Measurements from ENCODE around the gene DSP. TPM values are rescaled to one million over a fixed set of nuclear protein-coding genes. Genes with fewer than 3 reads are reported as not detected.

DSP gene
- polyA plus RNA-seq, 4 donors = 40.0 to 164 (median 78.1) TPM

- Histone ChIP-seq H3K27me3 (ENCODE audit: control insufficient read depth in 3 of 3, insufficient read depth in 3 of 3, low read length in 3 of 3) (peaks cover 0 to 9% (median 0%) of the 10 kb centered on the region in 3 donors), H3K4me3 (ENCODE audit: low read depth in 1 of 3, low read length in 3 of 3) (no peak overlapping the region), H3K27ac (ENCODE audit: low read depth in 1 of 3, low read length in 2 of 3) (no peak overlapping the region), H3K36me3 (ENCODE audit: control insufficient read depth in 3 of 3, insufficient read depth in 2 of 3, low read depth in 1 of 3, low read length in 3 of 3) (no peaks in the 10 kb centered on the region), H3K9me3 (ENCODE audit: control insufficient read depth in 2 of 2, insufficient read depth in 1 of 2, low read depth in 1 of 2, low read length in 1 of 2) (no peaks in the 10 kb centered on the region), H3K4me1 (ENCODE audit: control insufficient read depth in 3 of 3, insufficient read depth in 2 of 3, low read depth in 1 of 3, low read length in 2 of 3) (no peaks in the 10 kb centered on the region)
- FAIRE-seq (no peak), DNase-seq (no peak)
- 55 to 78% (median 67%) methylated on average over 10 to 11 of the region's 11 CpGs for WGBS, 3 donors
Observed at GRCh38 chr6:7526755-7527154, 14.7 kb upstream of the DSP start.

- 74 to 89% (median 83%) methylated on average over 5 of the region's 5 CpGs for WGBS, 3 donors
- FAIRE-seq (no peak), DNase-seq (no peak)
Observed at GRCh38 chr6:7528565-7528964, 12.9 kb upstream of the DSP start.

DNA sequence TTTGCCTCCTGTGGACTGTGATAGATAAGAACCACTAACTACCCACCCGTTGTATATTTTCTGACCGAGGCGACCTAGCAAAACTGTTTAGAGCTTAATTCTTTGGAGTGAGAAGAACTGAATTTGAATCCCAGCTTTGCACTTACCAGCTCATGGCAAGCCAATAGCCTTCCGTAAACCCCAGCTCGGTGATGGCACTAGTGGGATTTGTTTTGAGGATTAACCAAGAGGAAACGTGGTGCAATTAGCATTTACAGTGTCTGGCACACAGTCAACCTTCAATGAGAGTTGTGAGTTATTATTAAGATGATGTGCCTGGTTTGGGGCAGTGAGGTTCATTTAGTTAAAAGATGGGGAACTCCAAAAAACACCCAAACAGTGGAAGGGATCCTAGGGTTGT, 12.3 kb upstream of the DSP start:
- Histone ChIP-seq H3K4me1 (ENCODE audit: control insufficient read depth in 3 of 3, insufficient read depth in 2 of 3, low read depth in 1 of 3, low read length in 2 of 3) (peaks cover 0 to 2% (median 0%) of the 10 kb centered on the region in 3 donors), H3K27me3 (ENCODE audit: control insufficient read depth in 3 of 3, insufficient read depth in 3 of 3, low read length in 3 of 3) (peaks cover 0 to 11% (median 0%) of the 10 kb centered on the region in 3 donors), H3K9me3 (ENCODE audit: control insufficient read depth in 2 of 2, insufficient read depth in 1 of 2, low read depth in 1 of 2, low read length in 1 of 2) (no peaks in the 10 kb centered on the region), H3K4me3 (ENCODE audit: low read depth in 1 of 3, low read length in 3 of 3) (no peak overlapping the region), H3K27ac (ENCODE audit: low read depth in 1 of 3, low read length in 2 of 3) (no peak overlapping the region), H3K36me3 (ENCODE audit: control insufficient read depth in 3 of 3, insufficient read depth in 2 of 3, low read depth in 1 of 3, low read length in 3 of 3) (no peaks in the 10 kb centered on the region)
- FAIRE-seq = no peak
- DNase-seq = no peak
- 47 to 60% (median 57%) methylated on average over 6 of the region's 6 CpGs for WGBS, 3 donors

More at GRCh38 chr6:7528565-7528964, 12.9 kb upstream of the DSP start:
- Histone ChIP-seq H3K9me3 (ENCODE audit: control insufficient read depth in 2 of 2, insufficient read depth in 1 of 2, low read depth in 1 of 2, low read length in 1 of 2) (no peaks in the 10 kb centered on the region), H3K36me3 (ENCODE audit: control insufficient read depth in 3 of 3, insufficient read depth in 2 of 3, low read depth in 1 of 3, low read length in 3 of 3) (no peaks in the 10 kb centered on the region), H3K27ac (ENCODE audit: low read depth in 1 of 3, low read length in 2 of 3) (no peak overlapping the region), H3K27me3 (ENCODE audit: control insufficient read depth in 3 of 3, insufficient read depth in 3 of 3, low read length in 3 of 3) (peaks cover 0 to 11% (median 0%) of the 10 kb centered on the region in 3 donors), H3K4me1 (ENCODE audit: control insufficient read depth in 3 of 3, insufficient read depth in 2 of 3, low read depth in 1 of 3, low read length in 2 of 3) (peaks cover 0 to 2% (median 0%) of the 10 kb centered on the region in 3 donors), H3K4me3 (ENCODE audit: low read depth in 1 of 3, low read length in 3 of 3) (no peak overlapping the region)

DNA sequence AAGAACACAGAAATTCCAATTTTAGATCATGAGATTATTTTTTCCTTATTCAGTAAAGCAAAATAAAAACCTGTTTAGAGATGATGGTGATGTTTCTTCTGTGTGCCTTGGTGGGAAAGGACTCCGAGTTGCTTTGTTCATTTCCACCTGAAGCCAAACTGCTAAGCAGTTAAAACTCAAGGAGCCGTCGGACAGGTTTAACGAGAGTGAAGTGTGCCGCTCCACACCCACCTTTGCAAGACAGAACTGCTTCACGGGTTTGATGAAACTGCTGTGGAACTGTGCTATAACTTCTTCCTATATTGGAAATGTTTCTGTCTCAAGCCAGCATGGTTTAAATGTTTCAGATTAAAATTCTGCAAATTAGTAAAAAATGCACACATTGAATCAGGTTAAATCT, 9.2 kb upstream of the DSP start:
- 13 to 43% (median 29%) methylated on average over 6 of the region's 6 CpGs for WGBS, 3 donors
- Histone ChIP-seq H3K27me3 (ENCODE audit: control insufficient read depth in 3 of 3, insufficient read depth in 3 of 3, low read length in 3 of 3) (peaks cover 0 to 7% (median 0%) of the 10 kb centered on the region in 3 donors), H3K27ac (ENCODE audit: low read depth in 1 of 3, low read length in 2 of 3) (no peak overlapping the region), H3K36me3 (ENCODE audit: control insufficient read depth in 3 of 3, insufficient read depth in 2 of 3, low read depth in 1 of 3, low read length in 3 of 3) (no peaks in the 10 kb centered on the region), H3K4me3 (ENCODE audit: low read depth in 1 of 3, low read length in 3 of 3) (no peak overlapping the region), H3K9me3 (ENCODE audit: control insufficient read depth in 2 of 2, insufficient read depth in 1 of 2, low read depth in 1 of 2, low read length in 1 of 2) (no peaks in the 10 kb centered on the region), H3K4me1 (ENCODE audit: control insufficient read depth in 3 of 3, insufficient read depth in 2 of 3, low read depth in 1 of 3, low read length in 2 of 3) (peaks cover 0 to 2% (median 0%) of the 10 kb centered on the region in 3 donors)
- peak; percentile 81 to 82 for DNase-seq
- FAIRE-seq = no peak

DNA sequence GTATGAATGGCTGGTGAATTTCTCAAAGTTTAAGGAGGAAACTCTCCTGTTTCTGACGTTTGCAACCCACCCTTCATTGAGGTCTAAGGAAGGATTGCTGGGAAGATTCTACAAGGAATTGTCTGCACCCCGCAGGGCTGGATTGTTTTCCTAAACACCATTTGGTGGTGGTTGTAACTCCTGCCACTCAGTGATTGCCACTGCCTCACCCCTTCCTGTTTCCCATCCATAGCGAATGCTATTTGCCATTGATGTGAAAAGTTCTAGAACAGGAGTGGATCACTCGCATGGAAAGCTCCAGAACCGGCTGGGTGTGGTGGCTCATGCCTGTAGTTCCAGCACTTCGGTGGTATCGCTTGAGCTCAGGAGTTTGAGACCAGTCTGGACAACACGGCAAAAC, 8.7 kb upstream of the DSP start:
- Histone ChIP-seq H3K27ac (ENCODE audit: low read depth in 1 of 3, low read length in 2 of 3) (no peak overlapping the region), H3K27me3 (ENCODE audit: control insufficient read depth in 3 of 3, insufficient read depth in 3 of 3, low read length in 3 of 3) (peaks cover 0 to 8% (median 0%) of the 10 kb centered on the region in 3 donors), H3K4me3 (ENCODE audit: low read depth in 1 of 3, low read length in 3 of 3) (no peak overlapping the region), H3K36me3 (ENCODE audit: control insufficient read depth in 3 of 3, insufficient read depth in 2 of 3, low read depth in 1 of 3, low read length in 3 of 3) (no peaks in the 10 kb centered on the region), H3K9me3 (ENCODE audit: control insufficient read depth in 2 of 2, insufficient read depth in 1 of 2, low read depth in 1 of 2, low read length in 1 of 2) (no peaks in the 10 kb centered on the region), H3K4me1 (ENCODE audit: control insufficient read depth in 3 of 3, insufficient read depth in 2 of 3, low read depth in 1 of 3, low read length in 2 of 3) (peaks cover 0 to 2% (median 0%) of the 10 kb centered on the region in 3 donors)
- FAIRE-seq = no peak
- WGBS, 3 donors = 53 to 56% (median 55%) methylated on average over 8 of the region's 8 CpGs
- DNase-seq = no peak

DNA sequence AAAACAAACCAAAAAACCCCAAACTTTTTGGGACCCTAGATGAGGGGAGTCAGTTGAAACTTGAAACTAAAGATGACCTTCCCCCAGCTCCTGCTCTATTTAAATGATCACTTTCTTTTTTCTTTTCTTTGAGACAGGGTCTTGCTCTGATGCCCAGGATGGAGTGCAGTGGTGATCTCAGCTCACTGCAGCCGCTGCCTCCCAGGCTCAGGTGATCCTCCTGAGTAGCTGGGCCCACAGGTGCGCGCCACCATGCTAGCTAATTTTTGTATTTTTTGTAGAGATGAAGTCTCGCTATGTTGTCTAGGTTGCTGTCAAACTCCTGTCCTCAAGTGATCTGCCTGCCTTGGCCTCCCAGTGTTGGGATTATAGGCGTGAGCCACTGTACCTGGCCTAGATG, 7.3 kb upstream of the DSP start:
- FAIRE-seq (no peak), DNase-seq (no peak)
- Histone ChIP-seq H3K4me3 (ENCODE audit: low read depth in 1 of 3, low read length in 3 of 3) (no peak overlapping the region), H3K27me3 (ENCODE audit: control insufficient read depth in 3 of 3, insufficient read depth in 3 of 3, low read length in 3 of 3) (peaks cover 0 to 6% (median 0%) of the 10 kb centered on the region in 3 donors), H3K36me3 (ENCODE audit: control insufficient read depth in 3 of 3, insufficient read depth in 2 of 3, low read depth in 1 of 3, low read length in 3 of 3) (no peaks in the 10 kb centered on the region), H3K27ac (ENCODE audit: low read depth in 1 of 3, low read length in 2 of 3) (no peak overlapping the region), H3K4me1 (ENCODE audit: control insufficient read depth in 3 of 3, insufficient read depth in 2 of 3, low read depth in 1 of 3, low read length in 2 of 3) (peaks cover 0 to 2% (median 0%) of the 10 kb centered on the region in 3 donors), H3K9me3 (ENCODE audit: control insufficient read depth in 2 of 2, insufficient read depth in 1 of 2, low read depth in 1 of 2, low read length in 1 of 2) (no peaks in the 10 kb centered on the region)
- 95 to 98% (median 96%) methylated on average over 5 of the region's 5 CpGs for WGBS, 3 donors

DNA sequence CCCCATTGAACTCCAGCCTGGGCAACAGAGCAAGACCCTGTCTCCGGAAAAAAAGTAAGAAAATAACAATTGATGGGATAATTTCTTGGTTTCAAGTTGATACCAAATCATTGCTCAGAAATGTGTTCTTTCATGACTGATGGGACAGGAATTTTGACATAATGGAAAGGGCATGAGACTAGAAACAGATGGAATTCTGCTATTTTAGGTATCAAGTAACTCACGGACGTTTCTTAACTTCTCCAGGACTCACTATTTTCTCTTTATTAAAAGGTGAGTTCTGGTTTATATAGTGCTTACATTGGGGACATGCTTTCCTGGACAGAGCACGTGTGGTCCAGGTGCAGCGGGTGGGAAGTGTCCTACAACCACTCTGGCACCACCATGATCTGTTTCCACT, 6.0 kb upstream of the DSP start:
- WGBS, 3 donors = 90 to 95% (median 93%) methylated on average over 5 of the region's 5 CpGs
- FAIRE-seq = no peak
- no peaks in the 10 kb centered on the region for H3K36me3 ChIP-seq (ENCODE audit: control insufficient read depth in 3 of 3, insufficient read depth in 2 of 3, low read depth in 1 of 3, low read length in 3 of 3)
- no peak overlapping the region for H3K4me3 ChIP-seq (ENCODE audit: low read depth in 1 of 3, low read length in 3 of 3)
- peaks cover 0 to 2% (median 0%) of the 10 kb centered on the region in 3 donors for H3K4me1 ChIP-seq (ENCODE audit: control insufficient read depth in 3 of 3, insufficient read depth in 2 of 3, low read depth in 1 of 3, low read length in 2 of 3)
- no peak overlapping the region for H3K27ac ChIP-seq (ENCODE audit: low read depth in 1 of 3, low read length in 2 of 3)
- no peak for DNase-seq
- H3K27me3 ChIP-seq (ENCODE audit: control insufficient read depth in 3 of 3, insufficient read depth in 3 of 3, low read length in 3 of 3) = peaks cover 0 to 9% (median 2%) of the 10 kb centered on the region in 3 donors
- H3K9me3 ChIP-seq (ENCODE audit: control insufficient read depth in 2 of 2, insufficient read depth in 1 of 2, low read depth in 1 of 2, low read length in 1 of 2) = peaks cover 0 to 2% of the 10 kb centered on the region in 2 donors

DNA sequence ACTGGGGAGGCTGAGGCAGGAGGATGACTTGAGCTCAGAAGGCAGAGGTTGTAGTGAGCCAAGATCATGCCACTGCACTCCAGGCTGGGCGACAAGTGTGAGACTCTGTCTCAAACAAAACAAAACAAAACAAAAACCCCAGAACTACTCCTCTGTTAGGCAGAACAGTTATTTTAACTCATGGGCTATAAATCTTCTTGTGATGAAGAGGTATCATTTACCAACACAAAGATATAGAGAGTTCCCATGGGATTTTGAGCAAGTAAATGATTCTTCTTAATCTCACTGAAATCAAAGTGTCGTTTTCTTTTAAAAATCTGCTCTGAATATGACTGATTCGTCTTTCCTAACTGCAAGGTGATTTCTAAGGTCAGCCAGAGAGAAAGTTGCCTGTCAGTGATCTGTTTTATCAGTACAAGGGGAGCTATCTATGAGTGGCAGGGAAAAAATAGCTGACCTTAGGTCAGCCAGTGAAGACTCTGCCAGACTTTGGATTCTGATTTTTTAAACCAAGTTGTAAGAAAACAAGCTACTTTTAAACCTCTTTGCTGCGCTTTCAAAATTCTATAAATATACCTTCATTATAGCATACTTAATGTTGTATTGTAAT, 3.8 kb upstream of the DSP start:
- Histone ChIP-seq H3K36me3 (ENCODE audit: control insufficient read depth in 3 of 3, insufficient read depth in 2 of 3, low read depth in 1 of 3, low read length in 3 of 3) (no peaks in the 10 kb centered on the region), H3K4me3 (ENCODE audit: low read depth in 1 of 3, low read length in 3 of 3) (no peak overlapping the region), H3K27me3 (ENCODE audit: control insufficient read depth in 3 of 3, insufficient read depth in 3 of 3, low read length in 3 of 3) (peaks cover 0 to 13% (median 9%) of the 10 kb centered on the region in 3 donors), H3K9me3 (ENCODE audit: control insufficient read depth in 2 of 2, insufficient read depth in 1 of 2, low read depth in 1 of 2, low read length in 1 of 2) (peaks cover 0 to 3% of the 10 kb centered on the region in 2 donors), H3K4me1 (ENCODE audit: control insufficient read depth in 3 of 3, insufficient read depth in 2 of 3, low read depth in 1 of 3, low read length in 2 of 3) (peaks cover 0 to 2% (median 0%) of the 10 kb centered on the region in 3 donors), H3K27ac (ENCODE audit: low read depth in 1 of 3, low read length in 2 of 3) (no peak overlapping the region)
- FAIRE-seq (no peak), DNase-seq (peak in 1 of 2 donors; percentile 30)
- 56 to 65% (median 58%) methylated on average over 4 of the region's 4 CpGs for WGBS, 3 donors

- H3K4me3 ChIP-seq (ENCODE audit: low read depth in 1 of 3, low read length in 3 of 3) = no peak overlapping the region
- FAIRE-seq (no peak), DNase-seq (peak in 1 of 2 donors; percentile 18)
- no peaks in the 10 kb centered on the region for H3K4me1 ChIP-seq (ENCODE audit: control insufficient read depth in 3 of 3, insufficient read depth in 2 of 3, low read depth in 1 of 3, low read length in 2 of 3)
- H3K36me3 ChIP-seq (ENCODE audit: control insufficient read depth in 3 of 3, insufficient read depth in 2 of 3, low read depth in 1 of 3, low read length in 3 of 3) = no peaks in the 10 kb centered on the region
- H3K27ac ChIP-seq (ENCODE audit: low read depth in 1 of 3, low read length in 2 of 3) = no peak overlapping the region
- WGBS, 3 donors = 42 to 52% (median 48%) methylated on average over 5 of the region's 5 CpGs
- H3K27me3 ChIP-seq (ENCODE audit: control insufficient read depth in 3 of 3, insufficient read depth in 3 of 3, low read length in 3 of 3) = peaks cover 0 to 13% (median 7%) of the 10 kb centered on the region in 3 donors
- H3K9me3 ChIP-seq (ENCODE audit: control insufficient read depth in 2 of 2, insufficient read depth in 1 of 2, low read depth in 1 of 2, low read length in 1 of 2) = peaks cover 0 to 3% of the 10 kb centered on the region in 2 donors
Observed at GRCh38 chr6:7538484-7538883, 3.0 kb upstream of the DSP start.

All from small intestine (tissue), 7 donors.